GM18519 (cell line): Measurements from ENCODE around the gene CBX3.
"Not testable (repeated sequence)": the region's sequence is repeated elsewhere in the genome, so short reads cannot be mapped to it uniquely, and the experiment has no call there.

Experiments
- ATAC-seq: cut with Tn5 transposase; IDR thresholded peaks from one replicate; pipeline ENCODE4 v1.9.1; 2021; ENCODE audit warnings: mild to moderate bottlenecking, moderate library complexity; ENCODE audit not compliant: unreplicated experiment, low FRiP score

Gene CBX3

GRCh38 chr7:26199301-26200037, 2.1 kb upstream of the CBX3 start:
- ATAC-seq, result no peak

- no peak for ATAC-seq
These were observed 1.5 kb upstream of the CBX3 start for GRCh38 chr7:26200038-26200443.

GRCh38 chr7:26200444-26201246, 900 bp upstream of the CBX3 start, which contains the start of gene HNRNPA2B1:
TSS of gene HNRNPA2B1 (minus strand) at chr7:26200746. CDS start at chr7:26200577, 169 bp downstream.
- ATAC-seq, result peak; percentile 58

- no peak for ATAC-seq
These were observed 760 bp downstream of the CBX3 start for GRCh38 chr7:26202019-26202990.

- no peak for ATAC-seq
These were observed 1.5 kb downstream of the CBX3 start for GRCh38 chr7:26203016-26203415.

GRCh38 chr7:26208040-26208439, 6.5 kb downstream of the CBX3 start:
- ATAC-seq, result no peak

GRCh38 chr7:26212921-26213718, 11.6 kb downstream of the CBX3 start:
- ATAC-seq, result no peak

GRCh38 chr7:26213807-26214515, 12.4 kb downstream of the CBX3 start:
- ATAC-seq, result no peak

GRCh38 chr7:26216049-26216448, 14.5 kb downstream of the CBX3 start:
- ATAC-seq, result no peak

GRCh38 chr7:26224359-26224758, 22.8 kb downstream of the CBX3 start:
- ATAC-seq, result no peak

- no peak for ATAC-seq
These were observed 26.4 kb downstream of the CBX3 start for GRCh38 chr7:26227987-26228386.

- ATAC-seq, result no peak
These were observed 32.5 kb downstream of the CBX3 start for GRCh38 chr7:26233902-26234511.

- no peak for ATAC-seq
These were observed 35.7 kb downstream of the CBX3 start for GRCh38 chr7:26237035-26237807.

- ATAC-seq, result no peak
These were observed 36.5 kb downstream of the CBX3 start for GRCh38 chr7:26238032-26238431.

- ATAC-seq, result no peak
These were observed 43.6 kb downstream of the CBX3 start for GRCh38 chr7:26245150-26245549.

GRCh38 chr7:26250239-26250638, 48.7 kb downstream of the CBX3 start:
- no peak for ATAC-seq

GRCh38 chr7:26261866-26262265, 60.3 kb downstream of the CBX3 start:
- ATAC-seq, result not testable (repeated sequence)
